ENCODE results near the gene ID2. TPM values are rescaled to one million over a fixed set of nuclear protein-coding genes. Genes with fewer than 3 reads are reported as not detected.

Gene ID2
- polyA plus RNA-seq, 2 of the 4 experiments (the other 2 are of a cell fraction): 177 to 181 TPM

DNA sequence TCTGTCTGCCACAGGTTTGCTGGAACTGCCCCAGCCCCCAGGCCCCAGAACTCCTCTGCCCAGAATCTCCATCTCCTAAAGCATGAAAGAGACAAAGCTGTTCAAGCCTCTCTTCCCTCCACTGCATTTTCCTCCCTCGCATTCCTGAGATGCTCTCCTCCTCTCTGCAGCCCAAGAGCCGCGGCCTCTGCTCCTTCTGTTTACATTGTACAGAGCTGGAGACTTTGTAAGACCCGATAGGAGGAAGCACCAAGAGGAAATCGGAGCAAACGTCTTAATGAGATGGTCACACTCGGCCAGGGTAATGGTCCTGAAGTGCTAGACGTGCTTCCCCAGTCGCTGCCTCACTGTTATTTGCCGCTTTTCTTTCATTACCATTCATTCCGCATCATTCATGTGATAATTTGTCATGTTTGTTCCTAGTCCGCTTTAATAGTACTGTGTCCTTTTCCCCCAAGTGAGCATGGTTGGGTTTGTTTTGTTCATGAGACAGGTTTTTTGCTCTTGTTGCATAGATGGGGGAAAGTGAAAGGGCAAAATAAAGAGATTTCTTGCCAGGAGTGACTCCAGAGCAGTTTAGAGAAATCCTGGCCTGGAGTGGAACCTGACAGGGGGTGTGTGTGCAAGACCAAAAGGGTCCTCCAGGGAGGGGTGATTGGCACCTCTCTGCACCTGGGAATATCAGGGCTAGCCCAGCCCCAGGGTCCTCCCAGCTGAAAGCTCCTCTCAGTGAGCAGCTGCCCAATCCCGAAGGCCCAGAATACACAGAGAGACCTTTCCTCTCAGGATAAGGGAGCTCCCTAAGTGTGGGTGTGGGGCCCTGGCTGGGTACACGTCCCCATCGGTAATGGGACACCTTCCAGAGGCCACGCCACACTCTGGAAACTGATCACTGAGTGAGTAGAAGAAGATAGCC, 44.9 kb upstream of the ID2 start:
- DNase-seq (ENCODE audit: low read depth in 1 of 2, low spot score in 1 of 2): no peak
- Histone ChIP-seq H3K4me3 (no peak overlapping the region), H3K9me3 (no peaks in the 10 kb centered on the region), H3K27ac (peak overlapping the region; percentile 92 to 94), H3K4me1 (peaks cover 52% of the 10 kb centered on the region), H3K4me2 (peak overlapping the region; percentile 32)
- CTCF ChIA-PET: interaction anchor here (1.3 to 1.4 kb wide), 3 partner anchors 9 to 10 kb away, joined by 3 read pairs; no protein-coding TSS in a partner anchor
- POLR2A ChIA-PET: interaction anchor here (1.6 kb wide), 1 partner anchor 45 kb away, joined by 6 read pairs; the partner anchor contains the start of gene ID2
- no peak for ATAC-seq
- TF ChIP-seq RNF2 (IDR thresholded peaks at IDR 0.05; ENCODE audit: borderline replicate concordance, low read depth) (no peak), RFX5 (IDR thresholded peaks at IDR 0.05) (no peak), E2F6 (IDR thresholded peaks at IDR 0.05; ENCODE audit: borderline replicate concordance, low read depth) (no peak)
- TF ChIP-seq, protein P1, sequence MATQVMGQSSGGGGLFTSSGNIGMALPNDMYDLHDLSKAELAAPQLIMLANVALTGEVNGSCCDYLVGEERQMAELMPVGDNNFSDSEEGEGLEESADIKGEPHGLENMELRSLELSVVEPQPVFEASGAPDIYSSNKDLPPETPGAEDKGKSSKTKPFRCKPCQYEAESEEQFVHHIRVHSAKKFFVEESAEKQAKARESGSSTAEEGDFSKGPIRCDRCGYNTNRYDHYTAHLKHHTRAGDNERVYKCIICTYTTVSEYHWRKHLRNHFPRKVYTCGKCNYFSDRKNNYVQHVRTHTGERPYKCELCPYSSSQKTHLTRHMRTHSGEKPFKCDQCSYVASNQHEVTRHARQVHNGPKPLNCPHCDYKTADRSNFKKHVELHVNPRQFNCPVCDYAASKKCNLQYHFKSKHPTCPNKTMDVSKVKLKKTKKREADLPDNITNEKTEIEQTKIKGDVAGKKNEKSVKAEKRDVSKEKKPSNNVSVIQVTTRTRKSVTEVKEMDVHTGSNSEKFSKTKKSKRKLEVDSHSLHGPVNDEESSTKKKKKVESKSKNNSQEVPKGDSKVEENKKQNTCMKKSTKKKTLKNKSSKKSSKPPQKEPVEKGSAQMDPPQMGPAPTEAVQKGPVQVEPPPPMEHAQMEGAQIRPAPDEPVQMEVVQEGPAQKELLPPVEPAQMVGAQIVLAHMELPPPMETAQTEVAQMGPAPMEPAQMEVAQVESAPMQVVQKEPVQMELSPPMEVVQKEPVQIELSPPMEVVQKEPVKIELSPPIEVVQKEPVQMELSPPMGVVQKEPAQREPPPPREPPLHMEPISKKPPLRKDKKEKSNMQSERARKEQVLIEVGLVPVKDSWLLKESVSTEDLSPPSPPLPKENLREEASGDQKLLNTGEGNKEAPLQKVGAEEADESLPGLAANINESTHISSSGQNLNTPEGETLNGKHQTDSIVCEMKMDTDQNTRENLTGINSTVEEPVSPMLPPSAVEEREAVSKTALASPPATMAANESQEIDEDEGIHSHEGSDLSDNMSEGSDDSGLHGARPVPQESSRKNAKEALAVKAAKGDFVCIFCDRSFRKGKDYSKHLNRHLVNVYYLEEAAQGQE (IDR thresholded peaks at IDR 0.05): no peak
- TF ChIP-seq, protein P2, sequence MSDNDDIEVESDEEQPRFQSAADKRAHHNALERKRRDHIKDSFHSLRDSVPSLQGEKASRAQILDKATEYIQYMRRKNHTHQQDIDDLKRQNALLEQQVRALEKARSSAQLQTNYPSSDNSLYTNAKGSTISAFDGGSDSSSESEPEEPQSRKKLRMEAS (IDR thresholded peaks at IDR 0.05): peak; percentile 17; the same call in 1 of the 2 replicates
- no peak for FAIRE-seq
- 72% methylated on average over 16 of the region's 16 CpGs for whole genome bisulfite sequencing (ENCODE audit: missing lambda C conversion rate)

- 95% methylated on average over 12 of the region's 12 CpGs for WGBS (ENCODE audit: missing lambda C conversion rate)
- Histone ChIP-seq H3K4me2 (no peak overlapping the region), H3K27ac (peak overlapping the region; percentile 21 to 92; a peak in 5 of 6 replicates), H3K4me1 (peaks cover 39% of the 10 kb centered on the region), H3K4me3 (no peak overlapping the region), H3K9me3 (no peaks in the 10 kb centered on the region)
- CTCF ChIA-PET: interaction anchor here (1.0 to 1.6 kb wide), 5 partner anchors 8 to 44 kb away, joined by 3 to 5 read pairs (median 3); no protein-coding TSS in a partner anchor
- TF ChIP-seq ZC3H11A (IDR thresholded peaks at IDR 0.05) (no peak), RARB (CRISPR knock-in tag; IDR thresholded peaks at IDR 0.05) (no peak), POLR2AphosphoS2 (conservative IDR thresholded peaks at IDR 0.05; ENCODE audit: low read length) (no peak), PBX3 (IDR thresholded peaks at IDR 0.05) (no peak), CHD4 (IDR thresholded peaks at IDR 0.05; ENCODE audit: borderline replicate concordance) (no peak), NPAS2 (CRISPR knock-in tag; IDR thresholded peaks at IDR 0.05; ENCODE audit: borderline replicate concordance) (no peak), SMC3 (IDR thresholded peaks at IDR 0.05) (no peak), MAZ (IDR thresholded peaks at IDR 0.05; ENCODE audit: borderline replicate concordance, low read depth, low read length) (no peak), EHMT2 (IDR thresholded peaks at IDR 0.05; ENCODE audit: low read depth) (no peak), MAFK (IDR thresholded peaks at IDR 0.05; ENCODE audit: partially characterized antibody) (no peak), FOSB (CRISPR knock-in tag; IDR thresholded peaks at IDR 0.05) (no peak), RNF2 (IDR thresholded peaks at IDR 0.05; ENCODE audit: borderline replicate concordance, low read depth) (no peak), BHLHE40 (IDR thresholded peaks at IDR 0.05; ENCODE audit: low read depth, low read length) (no peak), HOXB13 (CRISPR knock-in tag; IDR thresholded peaks at IDR 0.05; ENCODE audit: low read depth) (no peak), ZFP36 (IDR thresholded peaks at IDR 0.05; ENCODE audit: borderline replicate concordance, partially characterized antibody) (no peak)
- TF ChIP-seq, protein P1 (IDR thresholded peaks at IDR 0.05): no peak
- TF ChIP-seq, protein P3, sequence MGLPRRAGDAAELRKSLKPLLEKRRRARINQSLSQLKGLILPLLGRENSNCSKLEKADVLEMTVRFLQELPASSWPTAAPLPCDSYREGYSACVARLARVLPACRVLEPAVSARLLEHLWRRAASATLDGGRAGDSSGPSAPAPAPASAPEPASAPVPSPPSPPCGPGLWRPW (IDR thresholded peaks at IDR 0.05): no peak
- no peak for DNase-seq (ENCODE audit: low read depth in 1 of 2, low spot score in 1 of 2)
- POLR2A ChIA-PET: interaction anchor here (1.1 kb wide), 1 partner anchor 44 kb away, joined by 3 read pairs; the partner anchor contains the start of gene ID2
- no peak for ATAC-seq
- no peak for FAIRE-seq
Observed at GRCh38 chr2:8638327-8638726, 43.5 kb upstream of the ID2 start.

All from A549 (cell line).